Skeletal muscle satellite cell (primary cell): ENCODE measurements around the gene SYPL1.

Experiments used
- H3K27me3 ChIP-seq: 2 replicates; pipeline ENCODE4 v1.7.0; 2013; ENCODE audit warnings: low read length; ENCODE audit not compliant: control insufficient read depth, insufficient read depth
- H3K36me3 ChIP-seq: 2 replicates; pipeline ENCODE4 v1.7.0; 2013; ENCODE audit warnings: mild to moderate bottlenecking, control low read depth, low read length; ENCODE audit not compliant: insufficient read depth
- H3K4me1 ChIP-seq: 2 replicates; pipeline ENCODE4 v1.7.0; 2013; ENCODE audit warnings: low read length; ENCODE audit not compliant: control insufficient read depth, insufficient read depth
- H3K4me2 ChIP-seq: 2 replicates; pipeline ENCODE4 v1.7.0; 2013; ENCODE audit warnings: mild to moderate bottlenecking, low read length
- H3K4me3 ChIP-seq: 2 replicates; pipeline ENCODE4 v1.7.0; 2013; ENCODE audit warnings: low read length
- H3K9ac ChIP-seq: 2 replicates; pipeline ENCODE4 v1.7.0; 2013; ENCODE audit warnings: mild to moderate bottlenecking, low read depth, low read length, moderate library complexity
- H3K9me3 ChIP-seq: replicated peaks from 2 replicates; pipeline ENCODE4 v1.7.0; 2013; ENCODE audit warnings: mild to moderate bottlenecking, control low read depth, low read length

The SYPL1 gene

GRCh38 chr7:106070567-106071254 lies 41.4 kb downstream of the SYPL1 start:
- Histone ChIP-seq H3K4me3 (no peak overlapping the region), H3K36me3 (no peaks in the 10 kb centered on the region), H3K27me3 (peaks cover 5% of the 10 kb centered on the region), H3K9me3 (no peaks in the 10 kb centered on the region), H3K9ac (no peak overlapping the region), H3K4me1 (peaks cover 15% of the 10 kb centered on the region), H3K4me2 (no peak overlapping the region)

- Histone ChIP-seq H3K4me1 (peaks cover 21% of the 10 kb centered on the region), H3K4me3 (no peak overlapping the region), H3K36me3 (no peaks in the 10 kb centered on the region), H3K4me2 (no peak overlapping the region), H3K9me3 (no peaks in the 10 kb centered on the region), H3K27me3 (peaks cover 5% of the 10 kb centered on the region), H3K9ac (no peak overlapping the region)
These were observed 41.9 kb downstream of the SYPL1 start for GRCh38 chr7:106070201-106070551.

- no peaks in the 10 kb centered on the region for H3K36me3 ChIP-seq
- H3K4me2 ChIP-seq: no peak overlapping the region
- H3K4me3 ChIP-seq: no peak overlapping the region
- H3K4me1 ChIP-seq: peaks cover 26% of the 10 kb centered on the region
- H3K27me3 ChIP-seq: peaks cover 2% of the 10 kb centered on the region
- no peak overlapping the region for H3K9ac ChIP-seq
- H3K9me3 ChIP-seq: no peaks in the 10 kb centered on the region
These were observed 42.5 kb downstream of the SYPL1 start for GRCh38 chr7:106069471-106070200.

- no peak overlapping the region for H3K4me3 ChIP-seq
- no peak overlapping the region for H3K4me2 ChIP-seq
- H3K4me1 ChIP-seq: peaks cover 31% of the 10 kb centered on the region
- no peaks in the 10 kb centered on the region for H3K27me3 ChIP-seq
- no peaks in the 10 kb centered on the region for H3K36me3 ChIP-seq
- no peaks in the 10 kb centered on the region for H3K9me3 ChIP-seq
- H3K9ac ChIP-seq: no peak overlapping the region
These were observed 43.1 kb downstream of the SYPL1 start for GRCh38 chr7:106068986-106069385.

GRCh38 chr7:106068538-106068961 lies 43.6 kb downstream of the SYPL1 start:
- Histone ChIP-seq H3K4me3 (no peak overlapping the region), H3K4me1 (peaks cover 31% of the 10 kb centered on the region), H3K36me3 (no peaks in the 10 kb centered on the region), H3K4me2 (no peak overlapping the region), H3K27me3 (no peaks in the 10 kb centered on the region), H3K9ac (no peak overlapping the region), H3K9me3 (no peaks in the 10 kb centered on the region)

GRCh38 chr7:106067678-106068077 lies 44.4 kb downstream of the SYPL1 start:
- no peak overlapping the region for H3K9ac ChIP-seq

GRCh38 chr7:106065575-106066500 lies 46.3 kb downstream of the SYPL1 start:
- no peaks in the 10 kb centered on the region for H3K27me3 ChIP-seq
- no peaks in the 10 kb centered on the region for H3K9me3 ChIP-seq
- H3K36me3 ChIP-seq: no peaks in the 10 kb centered on the region
- H3K4me2 ChIP-seq: peak overlapping the region; percentile 86
- H3K9ac ChIP-seq: peak overlapping the region; percentile 38
- peak overlapping the region; percentile 61 for H3K4me3 ChIP-seq
- peaks cover 31% of the 10 kb centered on the region for H3K4me1 ChIP-seq

More at GRCh38 chr7:106067678-106068077, 44.4 kb downstream of the SYPL1 start:
- H3K4me1 ChIP-seq: peaks cover 31% of the 10 kb centered on the region
- H3K27me3 ChIP-seq: no peaks in the 10 kb centered on the region
- no peak overlapping the region for H3K4me3 ChIP-seq
- H3K36me3 ChIP-seq: no peaks in the 10 kb centered on the region
- H3K4me2 ChIP-seq: no peak overlapping the region
- H3K9me3 ChIP-seq: no peaks in the 10 kb centered on the region

- Histone ChIP-seq H3K4me3 (peak overlapping the region; percentile 61), H3K9me3 (no peaks in the 10 kb centered on the region), H3K9ac (peak overlapping the region; percentile 38), H3K4me2 (peak overlapping the region; percentile 86), H3K4me1 (peaks cover 31% of the 10 kb centered on the region), H3K27me3 (no peaks in the 10 kb centered on the region), H3K36me3 (no peaks in the 10 kb centered on the region)
These were observed 47.1 kb downstream of the SYPL1 start for GRCh38 chr7:106064771-106065574.

- Histone ChIP-seq H3K36me3 (no peaks in the 10 kb centered on the region), H3K4me2 (peak overlapping the region; percentile 86), H3K4me1 (peaks cover 31% of the 10 kb centered on the region), H3K9ac (no peak overlapping the region), H3K9me3 (no peaks in the 10 kb centered on the region), H3K4me3 (no peak overlapping the region), H3K27me3 (no peaks in the 10 kb centered on the region)
These were observed 47.8 kb downstream of the SYPL1 start for GRCh38 chr7:106064316-106064715.

- Histone ChIP-seq H3K9ac (no peak overlapping the region), H3K36me3 (no peaks in the 10 kb centered on the region), H3K27me3 (no peaks in the 10 kb centered on the region), H3K9me3 (no peaks in the 10 kb centered on the region), H3K4me3 (no peak overlapping the region), H3K4me2 (no peak overlapping the region), H3K4me1 (peaks cover 25% of the 10 kb centered on the region)
These were observed 48.4 kb downstream of the SYPL1 start for GRCh38 chr7:106063692-106064091.

GRCh38 chr7:106063024-106063423 lies 49.1 kb downstream of the SYPL1 start:
- H3K36me3 ChIP-seq: no peaks in the 10 kb centered on the region
- no peaks in the 10 kb centered on the region for H3K9me3 ChIP-seq

More at GRCh38 chr7:106063024-106063423, 49.1 kb downstream of the SYPL1 start:
- Histone ChIP-seq H3K27me3 (no peaks in the 10 kb centered on the region), H3K4me1 (peaks cover 21% of the 10 kb centered on the region), H3K4me3 (no peak overlapping the region), H3K4me2 (no peak overlapping the region), H3K9ac (no peak overlapping the region)
